HepG2 (cell line): ENCODE data around the gene FAM114A1. TPM values are rescaled to one million over a fixed set of nuclear protein-coding genes. Genes with fewer than 3 reads are reported as not detected.

Source experiments
- ATAC-seq: fragments of 200-7000 bp; cut with Tn5 transposase; 3 replicates; pipeline ENCODE4 v1.9.1; 2020; ENCODE audit warnings: mild to moderate bottlenecking, moderate library complexity
- BruUV-seq: library from RNA; stranded (reverse); fragments of 400-500 nt; replicated peaks from 2 replicates; lab custom pipeline; 2021; lab: Mats Ljungman, UMichigan
- CTCF ChIA-PET: fragments of 300-600 bp; formaldehyde crosslinking; extraction: SDS; loops from one replicate; lab custom pipeline; 2021; ENCODE audit warnings: low total read pairs, inconsistent platforms, low intra/inter-chr PET ratio; lab: Yijun Ruan, JAX
- POLR2A ChIA-PET: fragments of 350-600 bp; sonication (Branson Sonifier 250); formaldehyde crosslinking; loops from one replicate; lab custom pipeline; 2020; ENCODE audit warnings: antibody characterized with exemption, inconsistent platforms; lab: Yijun Ruan, JAX
- DNase-seq: peaks from one replicate; pipeline ENCODE4 v3.0.0-alpha.2; 2015; ENCODE audit warnings: low spot score
- FAIRE-seq: peaks from 3 replicates; lab custom pipeline; 2011; peaks lifted over from hg19 to GRCh38; lab: Jason Lieb, UNC
- H2AFZ ChIP-seq: one replicate; pipeline ENCODE4 v1.6.1; 2011; ENCODE audit warnings: low read length, inconsistent platforms
- H3K27ac ChIP-seq: fragments of 300-600 bp; 3 replicates; pipeline ENCODE4 v1.8.0; 2011; ENCODE audit warnings: mixed run types, mild to moderate bottlenecking, mixed read lengths, low read length, inconsistent platforms; ENCODE audit not compliant: insufficient read depth; ENCODE audit errors: extremely low read length
- H3K27me3 ChIP-seq, 2 experiments: fragments of 200-600 bp in 1 of 2; 2 replicates in 1 of 2; 3 replicates in 1 of 2; pipeline versions ENCODE4 v1.6.0 to v1.8.0; 2011; ENCODE audit warnings: low read length in 2 of 2, mild to moderate bottlenecking in 2 of 2, moderate library complexity in 2 of 2, inconsistent platforms in 1 of 2; ENCODE audit not compliant: insufficient read depth in 2 of 2, control insufficient read depth in 1 of 2
- H3K36me3 ChIP-seq, 2 experiments: fragments of 200-600 bp in 1 of 2; replicated peaks in 1 of 2; 2 replicates in 1 of 2; 3 replicates in 1 of 2; pipeline versions ENCODE4 v1.5.1 to v1.8.0; 2011; ENCODE audit warnings: low read length in 2 of 2, inconsistent platforms in 1 of 2; ENCODE audit not compliant: insufficient read depth in 2 of 2, control insufficient read depth in 1 of 2
- H3K4me1 ChIP-seq: 2 replicates; pipeline ENCODE4 v1.5.1; 2012; ENCODE audit warnings: low read length, inconsistent platforms; ENCODE audit not compliant: insufficient read depth
- H3K4me2 ChIP-seq: 2 replicates; pipeline ENCODE4 v1.6.0; 2011; ENCODE audit warnings: low read depth, low read length, inconsistent platforms
- H3K4me3 ChIP-seq, 3 experiments: fragments of 200-600 bp in 1 of 3; sonication (generic), shearing (Covaris generic) in 1 of 3; replicated peaks in 1 of 3; 2 replicates each; pipeline ENCODE4 v1.5.1; 2011 to 2016; ENCODE audit warnings: low read length in 3 of 3, inconsistent platforms in 2 of 3, low read depth in 2 of 3, mild to moderate bottlenecking in 2 of 3, control low read depth in 1 of 3, mixed read lengths in 1 of 3; ENCODE audit not compliant: insufficient read depth in 1 of 3
- H3K79me2 ChIP-seq: one replicate; pipeline ENCODE4 v1.6.1; 2011; ENCODE audit warnings: low read length, inconsistent platforms; ENCODE audit not compliant: insufficient read depth
- H3K9ac ChIP-seq: 2 replicates; pipeline ENCODE4 v1.6.0; 2011; ENCODE audit warnings: mild to moderate bottlenecking, low read depth, low read length, inconsistent platforms; ENCODE audit not compliant: insufficient read depth
- H3K9me3 ChIP-seq: 2 replicates; pipeline ENCODE4 v1.5.1; 2012; ENCODE audit warnings: mild to moderate bottlenecking, low read length
- H4K20me1 ChIP-seq: 2 replicates; pipeline ENCODE4 v1.6.0; 2011; ENCODE audit warnings: inconsistent platforms, mild to moderate bottlenecking, low read length, moderate library complexity; ENCODE audit not compliant: insufficient read depth
- FOSL2 ChIP-seq: sonication (generic); formaldehyde crosslinking; IDR thresholded peaks from 2 replicates; pipeline ENCODE4 v1.4.0; 2020; ENCODE audit warnings: missing genetic modification reagents
- ZBTB49 ChIP-seq: sonication (generic); formaldehyde crosslinking; IDR thresholded peaks from 2 replicates; pipeline ENCODE4 v1.4.0; 2020; ENCODE audit warnings: missing genetic modification reagents, borderline replicate concordance
- ZNF432 ChIP-seq: sonication (generic); formaldehyde crosslinking; IDR thresholded peaks from 2 replicates; pipeline ENCODE4 v1.5.0; 2020; ENCODE audit warnings: missing genetic modification reagents, mild to moderate bottlenecking, borderline replicate concordance
- WGBS: methylation state at CpG from one replicate; pipeline ENCODE4 v1.1.6; 2017; ENCODE audit warnings: low lambda C conversion rate; 5-methylcytosine and 5-hydroxymethylcytosine counted together
- in situ Hi-C: cut with HindIII; loops from 2 replicates; pipeline ENCODE4 v1.10.0; 2017; ENCODE audit warnings: low pct_unique_long_range_greater_than_20kb; ENCODE audit not compliant: extremely low pct_ligation_motif_present
- intact Hi-C: fragments of 100-400 bp; cut with micrococcal nuclease; formaldehyde crosslinking; loops from one replicate; pipeline ENCODE4 v1.10.0; 2022; ENCODE audit not compliant: unreplicated experiment
- polyA plus RNA-seq, 8 experiments: library from polyadenylated mRNA; depleted of rRNA in 3 of 8; stranded (reverse) in 7 of 8; unstranded in 1 of 8; fragments of >200 nt; fragmentation: Illumina TruSeq in 4 of 8; extraction: Trizol in 4 of 8; gene quantifications; 2 replicates each; pipeline versions ENCODE4 v1.2.1 to v1.2.3, GENCODE V29; 2011 to 2016; ENCODE audit warnings: low read depth in 4 of 8, missing spikeins in 1 of 8, mixed read lengths in 1 of 8; ENCODE audit not compliant: insufficient read depth in 1 of 8
- total RNA-seq, 5 experiments: library from RNA; depleted of rRNA; stranded (reverse); fragments of >200 nt; fragmentation: Illumina TruSeq; extraction: Trizol; gene quantifications; 2 replicates each; pipeline ENCODE4 v1.2.3, GENCODE V29; 2016; ENCODE audit warnings: low read depth in 1 of 5
- TF ChIP-seq, protein P1 (sequence below): sonication (generic); formaldehyde crosslinking; IDR thresholded peaks from 2 replicates; pipeline ENCODE4 v1.4.0; 2020; ENCODE audit warnings: missing genetic modification reagents, borderline replicate concordance

The FAM114A1 gene
- total and polyA plus RNA-seq, 2 of the 13 experiments (the other 11 are each of a cell fraction or from before 2014, with no cell fraction given) = 61.0 to 76.9 TPM

DNA sequence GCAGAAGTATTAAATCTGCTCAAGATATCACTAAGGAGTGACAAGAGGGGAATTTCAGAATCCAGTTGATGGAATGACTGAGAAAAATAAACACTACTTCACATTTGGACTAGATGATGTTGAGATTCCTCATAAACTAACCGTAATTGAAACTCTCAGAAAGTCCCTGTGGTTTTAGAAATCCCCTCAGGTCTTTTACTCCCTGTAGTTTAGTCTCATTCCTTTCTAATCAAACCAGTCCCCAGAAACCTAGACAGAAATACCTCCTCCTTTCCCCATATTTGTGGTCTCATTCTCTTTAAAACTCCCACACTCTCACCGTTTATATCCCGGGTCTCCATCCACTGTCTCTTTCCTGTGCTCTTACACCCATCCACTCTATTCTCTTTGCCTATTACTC lies 48.0 kb upstream of the FAM114A1 start:
- intact Hi-C loops (no loop called here), in situ Hi-C loops (no loop called here)
- H3K27me3 ChIP-seq = no peaks in the 10 kb centered on the region
- H3K9ac ChIP-seq = no peak overlapping the region
- ChIA-PET CTCF (no interaction called here), POLR2A (no interaction called here)
- BruUV-seq = no TSS peak
- H3K4me1 ChIP-seq = no peaks in the 10 kb centered on the region; the same call in 1 of the 2 replicates
- 31% methylated on average over 3 of the region's 3 CpGs for WGBS
- H3K27ac ChIP-seq = no peak overlapping the region
- H3K79me2 ChIP-seq = no peaks in the 10 kb centered on the region
- no peak for FAIRE-seq
- ATAC-seq = no peak
- H2AFZ ChIP-seq = no peak overlapping the region
- no peaks in the 10 kb centered on the region for H3K9me3 ChIP-seq
- TF ChIP-seq ZBTB49 (no peak), FOSL2 (no peak), ZNF432 (CRISPR knock-in tag) (no peak)
- TF ChIP-seq, protein P1, sequence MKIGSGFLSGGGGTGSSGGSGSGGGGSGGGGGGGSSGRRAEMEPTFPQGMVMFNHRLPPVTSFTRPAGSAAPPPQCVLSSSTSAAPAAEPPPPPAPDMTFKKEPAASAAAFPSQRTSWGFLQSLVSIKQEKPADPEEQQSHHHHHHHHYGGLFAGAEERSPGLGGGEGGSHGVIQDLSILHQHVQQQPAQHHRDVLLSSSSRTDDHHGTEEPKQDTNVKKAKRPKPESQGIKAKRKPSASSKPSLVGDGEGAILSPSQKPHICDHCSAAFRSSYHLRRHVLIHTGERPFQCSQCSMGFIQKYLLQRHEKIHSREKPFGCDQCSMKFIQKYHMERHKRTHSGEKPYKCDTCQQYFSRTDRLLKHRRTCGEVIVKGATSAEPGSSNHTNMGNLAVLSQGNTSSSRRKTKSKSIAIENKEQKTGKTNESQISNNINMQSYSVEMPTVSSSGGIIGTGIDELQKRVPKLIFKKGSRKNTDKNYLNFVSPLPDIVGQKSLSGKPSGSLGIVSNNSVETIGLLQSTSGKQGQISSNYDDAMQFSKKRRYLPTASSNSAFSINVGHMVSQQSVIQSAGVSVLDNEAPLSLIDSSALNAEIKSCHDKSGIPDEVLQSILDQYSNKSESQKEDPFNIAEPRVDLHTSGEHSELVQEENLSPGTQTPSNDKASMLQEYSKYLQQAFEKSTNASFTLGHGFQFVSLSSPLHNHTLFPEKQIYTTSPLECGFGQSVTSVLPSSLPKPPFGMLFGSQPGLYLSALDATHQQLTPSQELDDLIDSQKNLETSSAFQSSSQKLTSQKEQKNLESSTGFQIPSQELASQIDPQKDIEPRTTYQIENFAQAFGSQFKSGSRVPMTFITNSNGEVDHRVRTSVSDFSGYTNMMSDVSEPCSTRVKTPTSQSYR = no peak
- no peak for DNase-seq
- H4K20me1 ChIP-seq = no peaks in the 10 kb centered on the region
- H3K4me3 ChIP-seq = no peak overlapping the region
- H3K4me2 ChIP-seq = no peak overlapping the region
- no peaks in the 10 kb centered on the region for H3K36me3 ChIP-seq
